Ovary (tissue), 10 donors: ENCODE data around the gene CENPP. TPM values are rescaled to one million over a fixed set of nuclear protein-coding genes. Genes with fewer than 3 reads are reported as not detected.

Experiments used
- DNase-seq, 5 donors: peaks; one replicate each; pipeline ENCODE4 v3.0.0-alpha.2; 2019 to 2020
- H3K27ac ChIP-seq, 2 donors: fragments of 200-600 bp; one replicate each; pipeline versions ENCODE4 v1.5.1 to v1.8.0; 2019 to 2022
- H3K27me3 ChIP-seq: fragments of 200-600 bp; one replicate; pipeline ENCODE4 v1.8.0; 2022
- H3K36me3 ChIP-seq: fragments of 200-600 bp; sonication (generic); one replicate; pipeline ENCODE4 v1.5.1; 2019
- H3K4me1 ChIP-seq: one replicate; pipeline ENCODE4 v1.8.1; 2013; ENCODE audit warnings: mild to moderate bottlenecking, moderate library complexity; ENCODE audit not compliant: insufficient read depth
- H3K4me3 ChIP-seq: fragments of 200-600 bp; sonication (generic); one replicate; pipeline ENCODE4 v1.5.1; 2017
- H3K9me3 ChIP-seq, 2 donors: fragments of 200-600 bp in 1 of 2; sonication (generic) in 1 of 2; one replicate each; pipeline versions ENCODE4 v1.5.1 to v1.8.1; 2013 to 2019; ENCODE audit warnings: mild to moderate bottlenecking in 1 of 2, moderate library complexity in 1 of 2
- CTCF ChIP-seq, 3 donors: fragments of 450-650 bp in 2 of 3; fragments of 200-600 bp in 1 of 3; IDR thresholded peaks; one replicate each; pipeline versions ENCODE4 v1.5.1 to v1.8.0; 2016 to 2022; ENCODE audit warnings: antibody characterized with exemption in 3 of 3, mild to moderate bottlenecking in 1 of 3
- EP300 ChIP-seq: sonication (generic); formaldehyde crosslinking; IDR thresholded peaks from one replicate; pipeline ENCODE4 v1.6.1; 2017; ENCODE audit warnings: antibody characterized with exemption
- POLR2A ChIP-seq: fragments of 450-650 bp; IDR thresholded peaks from one replicate; pipeline ENCODE4 v1.6.1; 2017; ENCODE audit warnings: antibody characterized with exemption, mild to moderate bottlenecking, moderate library complexity
- WGBS, 3 donors: extraction: QIAGEN DNeasy Blood & Tissue Kit in 1 of 3; methylation state at CpG; one replicate each; pipeline versions ENCODE4 v1.1.5 to v1.1.7; 2013 to 2017; 5-methylcytosine and 5-hydroxymethylcytosine counted together
- intact Hi-C, 4 donors: fragments of 100-400 bp; cut with DNase I; formaldehyde crosslinking; loops; one replicate each; pipeline versions ENCODE4 v1.11.0 to v1.15.1; 2022 to 2023
- long read RNA-seq, 3 donors: library from polyadenylated mRNA in 2 of 3; unstranded in 2 of 3; transcript quantifications; one replicate each; pipeline ENCODE4 v2.0.0 and lab custom pipeline, GENCODE V29; 2021 to 2026
- polyA plus RNA-seq, 2 donors: library from polyadenylated mRNA; stranded (reverse); fragments of 200-250 nt in 1 of 2; fragments of 350-450 nt in 1 of 2; fragmentation: Illumina TruSeq in 1 of 2; extraction: RNeasy Lipid Tissue Mini Kit (QIAGEN cat#74804) in 1 of 2; gene quantifications; one replicate each; pipeline ENCODE4 v1.2.3, GENCODE V29; 2013 to 2014
- total RNA-seq, 7 donors: library from RNA; depleted of rRNA in 2 of 7; stranded (reverse); fragments of >200 nt in 2 of 7; fragmentation: NEBNext Ultra II Directional in 3 of 7; extraction: Animal tissue kit (Norgen Biotek cat#: 25700) in 3 of 7; gene quantifications; one replicate each; pipeline versions ENCODE4 v1.1.0 to v1.2.4, GENCODE V29; 2016 to 2023
- donor health status: DM: no; HTN: no; CAD: no; lungs with moderate emphysema.
- donor health status: DM: no; HTN: no; CAD: no.
- donor health status: Bipolar disorder and iron deficiency.
- donor health status: DM: yes; HTN: yes; CAD: no.
- donor health status: DM: no; HTN: no; CAD: no.
- donor health status: DM: yes; HTN: yes; CAD: no.

The CENPP gene
- 1 to 10 TPM; 3.9 to 9.5 (median 5.8) TPM for total RNA-seq
- polyA plus RNA-seq, result 1 to 10 TPM; 1.4 to 5.9 TPM
- long read RNA-seq, donor 1, partial matches to known transcripts, result 0 of 9 reads
- long read RNA-seq, donor 1, other reads (novel, unspliced or antisense), result 9 of 9 reads
- long read RNA-seq, donor 2, partial matches to known transcripts, result 22 of 67 reads
- long read RNA-seq, donor 2, other reads (novel, unspliced or antisense), result 41 of 67 reads
- long read RNA-seq, donor 3, partial matches to known transcripts, result 0 of 7 reads
- long read RNA-seq, donor 3, other reads (novel, unspliced or antisense), result 7 of 7 reads

GRCh38 chr9:92325269-92325990 is at the start of gene CENPP, which contains the start of gene NOL8:
TSS of gene CENPP (plus strand) at chr9:92325953.
TSS of gene NOL8 (minus strand) at chr9:92325350. CDS start at chr9:92324161, 1,189 bp downstream.
- 0 to 1% (median 0%) methylated on average over 39 to 55 of the region's 55 CpGs for WGBS, 3 donors
- intact Hi-C loops, result loop anchor here in 1 of 4 donors (2.0 kb wide), 1 partner anchor 33 kb away; the partner anchor contains the start of gene IARS1
- no peaks in the 10 kb centered on the region for H3K27me3 ChIP-seq
- H3K9me3 ChIP-seq, result no peaks in the 10 kb centered on the region
- TF ChIP-seq CTCF (IDR thresholded peaks at IDR 0.05) (peak in 1 of 3 donors; percentile 23), EP300 (peak; percentile 51), POLR2A (no peak)
- H3K4me3 ChIP-seq, result peak within 1 kb of the TSS; percentile 55
- peak; percentile 80 to 85 (median 81) for DNase-seq
- H3K4me1 ChIP-seq, result peaks cover 3% of the 10 kb centered on the region
- no peaks in the 10 kb centered on the region for H3K36me3 ChIP-seq
- H3K27ac ChIP-seq, result peak within 1 kb of the TSS; percentile 88 to 93

- no peak for DNase-seq
- H3K36me3 ChIP-seq, result no peaks in the 10 kb centered on the region
- WGBS, 3 donors, result 27 to 44% (median 40%) methylated on average over 11 of the region's 11 CpGs
- intact Hi-C loops, result no loop called here
- H3K27me3 ChIP-seq, result no peaks in the 10 kb centered on the region
- no peaks in the 10 kb centered on the region for H3K9me3 ChIP-seq
- H3K4me3 ChIP-seq, result no peak overlapping the region
- no peaks in the 10 kb centered on the region for H3K4me1 ChIP-seq
- H3K27ac ChIP-seq, result no peak overlapping the region
- TF ChIP-seq EP300 (no peak), CTCF (IDR thresholded peaks at IDR 0.05) (no peak), POLR2A (no peak)
These were observed 49.3 kb upstream of the CENPP start for GRCh38 chr9:92276331-92277032.

- TF ChIP-seq POLR2A (no peak), EP300 (no peak), CTCF (IDR thresholded peaks at IDR 0.05) (no peak)
- Histone ChIP-seq H3K9me3 (no peaks in the 10 kb centered on the region), H3K27ac (no peak overlapping the region), H3K27me3 (no peaks in the 10 kb centered on the region), H3K4me3 (no peak overlapping the region), H3K4me1 (no peaks in the 10 kb centered on the region), H3K36me3 (no peaks in the 10 kb centered on the region)
- DNase-seq, result no peak
- WGBS, 3 donors, result 56 to 66% (median 59%) methylated on average over 2 of the region's 2 CpGs
- intact Hi-C loops, result no loop called here
These were observed 47.6 kb upstream of the CENPP start for GRCh38 chr9:92278110-92278509.

- Histone ChIP-seq H3K27me3 (no peaks in the 10 kb centered on the region), H3K27ac (no peak overlapping the region)
These were observed 46.5 kb upstream of the CENPP start for GRCh38 chr9:92279302-92279701.

More at GRCh38 chr9:92279302-92279701, 46.5 kb upstream of the CENPP start:
- TF ChIP-seq CTCF (IDR thresholded peaks at IDR 0.05) (no peak), EP300 (no peak), POLR2A (no peak)
- H3K4me3 ChIP-seq, result no peak overlapping the region
- WGBS, 3 donors, result 85 to 88% (median 86%) methylated on average over 1 of the region's 1 CpG
- H3K36me3 ChIP-seq, result no peaks in the 10 kb centered on the region
- H3K9me3 ChIP-seq, result no peaks in the 10 kb centered on the region
- no peaks in the 10 kb centered on the region for H3K4me1 ChIP-seq
- no peak for DNase-seq
- intact Hi-C loops, result no loop called here
